ENCODE measurements around the gene PCDHGB7. TPM values are rescaled to one million over a fixed set of nuclear protein-coding genes. Genes with fewer than 3 reads are reported as not detected.

PCDHGB7 gene
- total RNA-seq, 1 donor from 2014 or later = 1.3 TPM

Other genes starting within 250 kb of the PCDHGB7 start
- gene PCDHB7, start 245.0 kb upstream of the PCDHGB7 start, total RNA-seq = not detected in 2 replicates
- gene PCDHB8, start 239.9 kb upstream of the PCDHGB7 start, total RNA-seq = not detected in 2 replicates
- 0.16 TPM in 1 of 2 replicates, not detected in the other for gene PCDHB16, start 235.3 kb upstream of the PCDHGB7 start, total RNA-seq
- gene PCDHB9, start 230.5 kb upstream of the PCDHGB7 start, total RNA-seq = 0.08 TPM in 1 of 2 replicates, not detected in the other
- gene PCDHB10, start 225.3 kb upstream of the PCDHGB7 start, total RNA-seq = under 0.01 and 0.04 TPM in 2 replicates
- not detected in 2 replicates for gene PCDHB11, start 218.1 kb upstream of the PCDHGB7 start, total RNA-seq
- gene PCDHB12, start 209.0 kb upstream of the PCDHGB7 start, total RNA-seq = not detected in 2 replicates
- gene PCDHB13, start 203.8 kb upstream of the PCDHGB7 start, total RNA-seq = not detected in 2 replicates
- gene PCDHB14, start 194.3 kb upstream of the PCDHGB7 start, total RNA-seq = 0.04 TPM in 1 of 2 replicates, not detected in the other
- 0.04 and 0.08 TPM in 2 replicates for gene PCDHB15, start 172.3 kb upstream of the PCDHGB7 start, total RNA-seq
- not detected in 2 replicates for gene SLC25A2, start 113.6 kb upstream of the PCDHGB7 start, total RNA-seq
- gene TAF7, start 96.9 kb upstream of the PCDHGB7 start, total RNA-seq = 28.9 and 35.5 TPM in 2 replicates
- gene PCDHGA1, start 87.2 kb upstream of the PCDHGB7 start, total RNA-seq = not detected in 2 replicates
- gene PCDHGA2, start 78.9 kb upstream of the PCDHGB7 start, total RNA-seq = 0.04 and 0.55 TPM in 2 replicates
- gene PCDHGA3, start 73.8 kb upstream of the PCDHGB7 start, total RNA-seq = 0.04 and 0.08 TPM in 2 replicates
- 0.23 and 0.38 TPM in 2 replicates for gene PCDHGB1, start 67.6 kb upstream of the PCDHGB7 start, total RNA-seq
- gene PCDHGA4, start 62.7 kb upstream of the PCDHGB7 start, total RNA-seq = 0.08 and 0.15 TPM in 2 replicates
- gene PCDHGB2, start 57.7 kb upstream of the PCDHGB7 start, total RNA-seq = 0.08 and 0.23 TPM in 2 replicates
- gene PCDHGA5, start 53.5 kb upstream of the PCDHGB7 start, total RNA-seq = under 0.01 TPM in 1 of 2 replicates, not detected in the other
- 0.31 and 0.46 TPM in 2 replicates for gene PCDHGB3, start 47.4 kb upstream of the PCDHGB7 start, total RNA-seq
- 0.15 and 0.16 TPM in 2 replicates for gene PCDHGA6, start 43.8 kb upstream of the PCDHGB7 start, total RNA-seq
- gene PCDHGA7, start 34.9 kb upstream of the PCDHGB7 start, total RNA-seq = 0.11 and 0.86 TPM in 2 replicates
- gene PCDHGB4, start 30.0 kb upstream of the PCDHGB7 start, total RNA-seq = 1.5 and 3.7 TPM in 2 replicates
- gene PCDHGA8, start 25.0 kb upstream of the PCDHGB7 start, total RNA-seq = 0.08 and 0.39 TPM in 2 replicates
- gene PCDHGB5, start 19.7 kb upstream of the PCDHGB7 start, total RNA-seq = 3.3 and 5.9 TPM in 2 replicates
- 0.53 and 0.70 TPM in 2 replicates for gene PCDHGA9, start 14.9 kb upstream of the PCDHGB7 start, total RNA-seq
- 0.61 and 0.70 TPM in 2 replicates for gene PCDHGB6, start 9.7 kb upstream of the PCDHGB7 start, total RNA-seq
- 1.3 and 1.6 TPM in 2 replicates for gene PCDHGA10, start 4.7 kb upstream of the PCDHGB7 start, total RNA-seq
- gene PCDHGA11, start 3.4 kb downstream of the PCDHGB7 start, total RNA-seq = 0.84 and 0.94 TPM in 2 replicates
- 1.6 and 4.0 TPM in 2 replicates for gene PCDHGA12, start 12.8 kb downstream of the PCDHGB7 start, total RNA-seq
- 21.8 and 60.9 TPM in 2 replicates for gene PCDHGC3, start 58.3 kb downstream of the PCDHGB7 start, total RNA-seq
- gene PCDHGC4, start 67.4 kb downstream of the PCDHGB7 start, total RNA-seq = 0.19 and 0.31 TPM in 2 replicates
- 1.2 and 5.0 TPM in 2 replicates for gene PCDHGC5, start 71.4 kb downstream of the PCDHGB7 start, total RNA-seq
- 99.0 and 100 TPM in 2 replicates for gene DIAPH1, start 201.3 kb downstream of the PCDHGB7 start, total RNA-seq
- gene HDAC3, start 219.2 kb downstream of the PCDHGB7 start, total RNA-seq = 51.6 and 61.5 TPM in 2 replicates
- 5.6 and 15.1 TPM in 2 replicates for gene RELL2, start 219.3 kb downstream of the PCDHGB7 start, total RNA-seq
- gene FCHSD1, start 233.7 kb downstream of the PCDHGB7 start, total RNA-seq = 9.1 and 20.4 TPM in 2 replicates